A549 (cell line): ENCODE data around the gene UQCR11.

Experiments used
- ESRRA ChIP-seq: fragments of 150-350 bp; IDR thresholded peaks from 2 replicates; pipeline ENCODE4 v1.6.1; 2014; ENCODE audit warnings: mild to moderate bottlenecking, low read length, borderline replicate concordance
- HOXB13 ChIP-seq: fragments of 250-450 bp; sonication (Bioruptor Pico); IDR thresholded peaks from 2 replicates; pipeline ENCODE4 v1.5.0; 2020; ENCODE audit warnings: low read depth, mild to moderate bottlenecking, moderate library complexity
- POLR2A ChIP-seq: IDR thresholded peaks from 2 replicates; pipeline ENCODE4 v1.6.1; 2012; ENCODE audit warnings: mild to moderate bottlenecking, low read length
- RNF2 ChIP-seq: fragments of 200-600 bp; sonication (generic); IDR thresholded peaks from 2 replicates; pipeline ENCODE4 v1.6.1; 2016; ENCODE audit warnings: low read depth, mild to moderate bottlenecking, antibody characterized with exemption, moderate library complexity, borderline replicate concordance
- TF ChIP-seq, protein P1 (sequence below): fragments of >200 bp; sonication (Bioruptor Twin); formaldehyde crosslinking; IDR thresholded peaks from 3 replicates; pipeline ENCODE4 v1.5.1; 2016

DNA sequence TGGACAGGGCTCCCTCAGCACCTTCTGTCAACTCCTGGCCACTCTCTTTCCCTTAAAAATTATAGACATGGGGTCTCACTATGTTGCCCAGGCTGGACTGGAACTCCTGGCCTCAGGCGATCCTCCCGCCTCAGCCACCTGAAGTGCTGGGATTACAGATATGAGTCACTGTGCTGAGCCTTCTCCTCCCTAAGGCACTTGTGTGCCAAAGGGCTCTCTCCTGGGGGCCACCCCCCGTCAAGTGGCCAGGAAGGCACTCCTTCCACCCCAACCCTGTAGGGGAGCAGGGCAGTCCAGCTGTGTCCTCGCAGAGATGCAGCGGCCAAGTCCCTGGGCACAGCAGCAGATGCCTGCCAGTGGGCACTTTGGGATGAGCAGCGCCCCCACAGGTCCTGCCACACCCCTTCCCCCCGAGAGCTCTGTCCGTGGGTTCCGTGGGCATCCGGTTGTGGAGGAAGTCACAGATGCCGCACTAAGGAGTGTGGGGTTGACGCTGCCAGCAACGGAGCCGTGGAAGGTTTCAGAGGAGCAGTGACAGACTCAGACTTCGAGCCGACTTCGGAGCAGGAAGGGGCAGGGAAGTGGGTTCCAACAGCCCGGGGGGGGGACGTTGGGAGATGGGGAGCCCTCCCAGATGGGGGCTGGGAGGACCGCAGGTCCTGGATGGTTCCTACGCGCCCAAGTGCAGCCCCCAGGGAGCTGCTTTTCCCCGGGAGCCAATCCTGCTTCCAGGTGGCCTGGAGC, 3.3 kb upstream of the UQCR11 start:
- TF ChIP-seq HOXB13 (CRISPR knock-in tag) = no peak
- TF ChIP-seq ESRRA = no peak
- TF ChIP-seq POLR2A = no peak
- TF ChIP-seq RNF2 = no peak
- TF ChIP-seq, protein P1, sequence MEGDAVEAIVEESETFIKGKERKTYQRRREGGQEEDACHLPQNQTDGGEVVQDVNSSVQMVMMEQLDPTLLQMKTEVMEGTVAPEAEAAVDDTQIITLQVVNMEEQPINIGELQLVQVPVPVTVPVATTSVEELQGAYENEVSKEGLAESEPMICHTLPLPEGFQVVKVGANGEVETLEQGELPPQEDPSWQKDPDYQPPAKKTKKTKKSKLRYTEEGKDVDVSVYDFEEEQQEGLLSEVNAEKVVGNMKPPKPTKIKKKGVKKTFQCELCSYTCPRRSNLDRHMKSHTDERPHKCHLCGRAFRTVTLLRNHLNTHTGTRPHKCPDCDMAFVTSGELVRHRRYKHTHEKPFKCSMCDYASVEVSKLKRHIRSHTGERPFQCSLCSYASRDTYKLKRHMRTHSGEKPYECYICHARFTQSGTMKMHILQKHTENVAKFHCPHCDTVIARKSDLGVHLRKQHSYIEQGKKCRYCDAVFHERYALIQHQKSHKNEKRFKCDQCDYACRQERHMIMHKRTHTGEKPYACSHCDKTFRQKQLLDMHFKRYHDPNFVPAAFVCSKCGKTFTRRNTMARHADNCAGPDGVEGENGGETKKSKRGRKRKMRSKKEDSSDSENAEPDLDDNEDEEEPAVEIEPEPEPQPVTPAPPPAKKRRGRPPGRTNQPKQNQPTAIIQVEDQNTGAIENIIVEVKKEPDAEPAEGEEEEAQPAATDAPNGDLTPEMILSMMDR = no peak
